ENCODE results near the gene SAMD4A.

SAMD4A gene

DNA sequence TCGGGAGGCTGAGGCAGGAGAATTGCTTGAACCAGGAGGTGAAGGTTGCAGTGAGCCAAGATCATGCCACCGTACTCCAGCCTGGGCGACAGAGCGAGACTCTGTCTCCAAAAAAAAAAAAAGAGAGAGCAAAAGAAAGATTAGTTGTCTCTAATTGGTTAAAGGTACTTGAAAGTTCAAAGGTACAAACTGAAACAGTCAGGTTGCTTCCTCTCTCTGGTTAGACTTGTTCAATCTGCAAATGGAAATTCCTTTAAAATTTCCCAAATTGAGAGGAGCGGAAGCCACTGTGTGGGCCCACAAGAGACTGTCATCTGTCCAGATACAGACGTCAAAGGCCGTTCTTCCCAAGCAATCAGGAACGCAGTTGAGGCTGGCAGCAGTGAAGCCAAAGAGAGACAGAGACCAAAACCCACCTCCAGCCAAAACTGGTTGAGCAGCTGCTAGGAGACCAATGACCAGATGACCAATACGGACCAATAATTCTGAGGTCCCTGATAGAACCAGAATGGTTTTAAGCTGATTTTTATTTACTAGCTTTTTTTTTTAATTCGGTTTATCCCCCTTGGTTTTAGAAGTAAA lies 272.1 kb downstream of the SAMD4A start:
- H3K4me1 ChIP-seq (ENCODE audit: control insufficient read depth, insufficient read depth, low read length, poor library complexity, severe bottlenecking), result no peaks in the 10 kb centered on the region
- no peak for DNase-seq
- no peak overlapping the region for H3K4me3 ChIP-seq (ENCODE audit: insufficient read depth, low read depth, low read length, poor library complexity, severe bottlenecking)
- H3K27ac ChIP-seq (ENCODE audit: insufficient read depth, low read length, poor library complexity, severe bottlenecking), result no peak overlapping the region
- H3K9me3 ChIP-seq (ENCODE audit: control insufficient read depth, low read length), result no peaks in the 10 kb centered on the region
- H3K36me3 ChIP-seq (ENCODE audit: control insufficient read depth, insufficient read depth, low read length), result peaks cover 20% of the 10 kb centered on the region
- H3K27me3 ChIP-seq (replicated peaks; ENCODE audit: control insufficient read depth, insufficient read depth, low read length, poor library complexity, severe bottlenecking), result no peaks in the 10 kb centered on the region

DNA sequence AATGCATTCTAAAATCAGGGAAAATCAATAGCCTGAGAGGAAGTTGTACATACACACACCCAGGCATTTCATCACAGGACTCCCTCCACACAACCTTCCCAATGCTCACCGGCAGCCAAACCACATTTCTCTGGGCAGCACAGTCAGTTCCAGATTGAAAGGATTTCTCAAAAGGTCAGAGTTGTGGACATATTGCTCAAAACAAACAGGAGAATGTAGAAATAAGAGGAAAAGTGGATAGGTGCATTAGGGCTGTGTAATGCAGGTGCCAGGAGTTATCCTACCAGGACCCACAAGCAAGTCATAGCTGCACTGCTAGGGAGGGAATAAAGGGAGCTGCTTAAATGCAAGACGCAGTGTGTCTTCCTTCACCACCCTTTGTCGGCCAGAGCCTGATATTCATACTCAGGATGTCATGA lies 272.8 kb downstream of the SAMD4A start:
- Histone ChIP-seq H3K4me1 (ENCODE audit: control insufficient read depth, insufficient read depth, low read length, poor library complexity, severe bottlenecking) (no peaks in the 10 kb centered on the region), H3K27me3 (replicated peaks; ENCODE audit: control insufficient read depth, insufficient read depth, low read length, poor library complexity, severe bottlenecking) (no peaks in the 10 kb centered on the region), H3K36me3 (ENCODE audit: control insufficient read depth, insufficient read depth, low read length) (peaks cover 20% of the 10 kb centered on the region), H3K4me3 (ENCODE audit: insufficient read depth, low read depth, low read length, poor library complexity, severe bottlenecking) (no peak overlapping the region), H3K9me3 (ENCODE audit: control insufficient read depth, low read length) (no peaks in the 10 kb centered on the region), H3K27ac (ENCODE audit: insufficient read depth, low read length, poor library complexity, severe bottlenecking) (no peak overlapping the region)
- no peak for DNase-seq

DNA sequence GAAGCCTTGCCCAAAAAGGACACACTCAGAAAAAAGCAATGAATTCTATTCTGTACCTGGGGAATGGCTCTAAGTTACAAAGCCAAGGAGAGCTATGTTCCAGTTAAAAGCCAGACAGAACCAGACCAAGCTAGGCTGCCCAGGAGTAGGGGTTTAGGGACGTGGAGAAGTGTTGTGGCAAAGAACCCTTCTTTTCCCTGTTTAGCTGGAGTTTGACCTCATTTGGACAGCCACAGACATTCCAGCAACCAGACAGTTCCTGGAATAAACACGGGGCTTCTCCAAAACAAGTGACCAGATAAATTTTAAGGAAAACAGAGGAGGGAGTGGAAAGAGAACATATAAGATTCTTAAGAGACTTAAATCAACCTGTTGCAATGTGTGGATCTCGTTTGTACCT lies 273.4 kb downstream of the SAMD4A start:
- Histone ChIP-seq H3K4me3 (ENCODE audit: insufficient read depth, low read depth, low read length, poor library complexity, severe bottlenecking) (no peak overlapping the region), H3K27ac (ENCODE audit: insufficient read depth, low read length, poor library complexity, severe bottlenecking) (no peak overlapping the region), H3K9me3 (ENCODE audit: control insufficient read depth, low read length) (no peaks in the 10 kb centered on the region), H3K27me3 (replicated peaks; ENCODE audit: control insufficient read depth, insufficient read depth, low read length, poor library complexity, severe bottlenecking) (no peaks in the 10 kb centered on the region), H3K4me1 (ENCODE audit: control insufficient read depth, insufficient read depth, low read length, poor library complexity, severe bottlenecking) (no peaks in the 10 kb centered on the region), H3K36me3 (ENCODE audit: control insufficient read depth, insufficient read depth, low read length) (peaks cover 24% of the 10 kb centered on the region)
- no peak for DNase-seq

DNA sequence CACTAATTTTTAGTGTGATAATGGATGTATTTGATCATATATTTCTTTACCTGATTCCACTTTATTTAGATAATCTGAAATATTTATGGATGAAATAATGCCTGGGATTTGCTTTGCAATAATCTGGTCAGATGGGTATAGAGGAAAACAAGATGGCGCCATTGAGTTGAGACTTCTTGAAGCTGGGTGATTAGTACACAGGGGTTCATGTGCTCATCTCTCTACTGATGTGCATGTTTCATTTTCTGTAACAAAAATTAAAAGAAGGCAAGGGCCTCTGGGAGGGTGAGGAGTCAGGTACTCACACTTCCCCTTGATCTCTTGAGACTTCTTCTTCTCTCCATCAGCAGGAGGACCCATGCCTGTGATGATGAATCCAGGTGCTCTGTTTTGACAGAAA lies 273.9 kb downstream of the SAMD4A start:
- no peak for DNase-seq
- H3K27me3 ChIP-seq (replicated peaks; ENCODE audit: control insufficient read depth, insufficient read depth, low read length, poor library complexity, severe bottlenecking), result no peaks in the 10 kb centered on the region
- H3K4me1 ChIP-seq (ENCODE audit: control insufficient read depth, insufficient read depth, low read length, poor library complexity, severe bottlenecking), result no peaks in the 10 kb centered on the region
- H3K27ac ChIP-seq (ENCODE audit: insufficient read depth, low read length, poor library complexity, severe bottlenecking), result no peak overlapping the region
- no peaks in the 10 kb centered on the region for H3K9me3 ChIP-seq (ENCODE audit: control insufficient read depth, low read length)
- H3K36me3 ChIP-seq (ENCODE audit: control insufficient read depth, insufficient read depth, low read length), result peaks cover 29% of the 10 kb centered on the region
- no peak overlapping the region for H3K4me3 ChIP-seq (ENCODE audit: insufficient read depth, low read depth, low read length, poor library complexity, severe bottlenecking)
